ENCODE results near the gene TFAP2A. TPM values are rescaled to one million over a fixed set of nuclear protein-coding genes. Genes with fewer than 3 reads are reported as not detected.

The TFAP2A gene
- polyA plus RNA-seq, 1 donor from 2014 or later, result 0.78 TPM

GRCh38 chr6:10398446-10399218 is 16.2 kb downstream of the TFAP2A start:
- no peaks in the 10 kb centered on the region for H3F3A ChIP-seq (ENCODE audit: insufficient read depth, low read length, poor library complexity, severe bottlenecking)
- H3K27me3 ChIP-seq (ENCODE audit: insufficient read depth, low read depth, low read length), result peaks cover 100% of the 10 kb centered on the region
- no peaks in the 10 kb centered on the region for H3K36me3 ChIP-seq (ENCODE audit: insufficient read depth, low read length)
- no peak overlapping the region for H2AFZ ChIP-seq (ENCODE audit: low read depth, low read length)
- no peaks in the 10 kb centered on the region for H3K9me3 ChIP-seq (ENCODE audit: low read length)
- H3K9ac ChIP-seq (ENCODE audit: low read length), result no peak overlapping the region
- no peak overlapping the region for H3K4me2 ChIP-seq (ENCODE audit: low read length)
- no peaks in the 10 kb centered on the region for H3K79me2 ChIP-seq (replicated peaks; ENCODE audit: insufficient read depth, low read length)
- no peaks in the 10 kb centered on the region for H3K9me2 ChIP-seq (ENCODE audit: insufficient read depth, low read length)
- H4K20me1 ChIP-seq (ENCODE audit: insufficient read depth), result no peaks in the 10 kb centered on the region
- H3K4me3 ChIP-seq (ENCODE audit: low read length), result no peak overlapping the region
- no peak overlapping the region for H3K27ac ChIP-seq (ENCODE audit: low read length)
- TF ChIP-seq EZH2 (IDR thresholded peaks at IDR 0.05; ENCODE audit: borderline replicate concordance, insufficient read depth, low read length, poor library complexity, severe bottlenecking) (no peak), TAF1 (IDR thresholded peaks at IDR 0.05; ENCODE audit: low read depth) (no peak), RAD21 (conservative IDR thresholded peaks at IDR 0.05) (no peak), EP300 (conservative IDR thresholded peaks at IDR 0.05; ENCODE audit: poor library complexity, severe bottlenecking) (no peak), POLR2AphosphoS5 (IDR thresholded peaks at IDR 0.05) (no peak), SMC3 (conservative IDR thresholded peaks at IDR 0.05; ENCODE audit: poor library complexity) (no peak), MXI1 (conservative IDR thresholded peaks at IDR 0.05; ENCODE audit: poor library complexity, severe bottlenecking) (no peak)
- TF ChIP-seq, protein P1, sequence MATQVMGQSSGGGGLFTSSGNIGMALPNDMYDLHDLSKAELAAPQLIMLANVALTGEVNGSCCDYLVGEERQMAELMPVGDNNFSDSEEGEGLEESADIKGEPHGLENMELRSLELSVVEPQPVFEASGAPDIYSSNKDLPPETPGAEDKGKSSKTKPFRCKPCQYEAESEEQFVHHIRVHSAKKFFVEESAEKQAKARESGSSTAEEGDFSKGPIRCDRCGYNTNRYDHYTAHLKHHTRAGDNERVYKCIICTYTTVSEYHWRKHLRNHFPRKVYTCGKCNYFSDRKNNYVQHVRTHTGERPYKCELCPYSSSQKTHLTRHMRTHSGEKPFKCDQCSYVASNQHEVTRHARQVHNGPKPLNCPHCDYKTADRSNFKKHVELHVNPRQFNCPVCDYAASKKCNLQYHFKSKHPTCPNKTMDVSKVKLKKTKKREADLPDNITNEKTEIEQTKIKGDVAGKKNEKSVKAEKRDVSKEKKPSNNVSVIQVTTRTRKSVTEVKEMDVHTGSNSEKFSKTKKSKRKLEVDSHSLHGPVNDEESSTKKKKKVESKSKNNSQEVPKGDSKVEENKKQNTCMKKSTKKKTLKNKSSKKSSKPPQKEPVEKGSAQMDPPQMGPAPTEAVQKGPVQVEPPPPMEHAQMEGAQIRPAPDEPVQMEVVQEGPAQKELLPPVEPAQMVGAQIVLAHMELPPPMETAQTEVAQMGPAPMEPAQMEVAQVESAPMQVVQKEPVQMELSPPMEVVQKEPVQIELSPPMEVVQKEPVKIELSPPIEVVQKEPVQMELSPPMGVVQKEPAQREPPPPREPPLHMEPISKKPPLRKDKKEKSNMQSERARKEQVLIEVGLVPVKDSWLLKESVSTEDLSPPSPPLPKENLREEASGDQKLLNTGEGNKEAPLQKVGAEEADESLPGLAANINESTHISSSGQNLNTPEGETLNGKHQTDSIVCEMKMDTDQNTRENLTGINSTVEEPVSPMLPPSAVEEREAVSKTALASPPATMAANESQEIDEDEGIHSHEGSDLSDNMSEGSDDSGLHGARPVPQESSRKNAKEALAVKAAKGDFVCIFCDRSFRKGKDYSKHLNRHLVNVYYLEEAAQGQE (IDR thresholded peaks at IDR 0.05; ENCODE audit: borderline replicate concordance), result no peak
- TF ChIP-seq, protein P2, sequence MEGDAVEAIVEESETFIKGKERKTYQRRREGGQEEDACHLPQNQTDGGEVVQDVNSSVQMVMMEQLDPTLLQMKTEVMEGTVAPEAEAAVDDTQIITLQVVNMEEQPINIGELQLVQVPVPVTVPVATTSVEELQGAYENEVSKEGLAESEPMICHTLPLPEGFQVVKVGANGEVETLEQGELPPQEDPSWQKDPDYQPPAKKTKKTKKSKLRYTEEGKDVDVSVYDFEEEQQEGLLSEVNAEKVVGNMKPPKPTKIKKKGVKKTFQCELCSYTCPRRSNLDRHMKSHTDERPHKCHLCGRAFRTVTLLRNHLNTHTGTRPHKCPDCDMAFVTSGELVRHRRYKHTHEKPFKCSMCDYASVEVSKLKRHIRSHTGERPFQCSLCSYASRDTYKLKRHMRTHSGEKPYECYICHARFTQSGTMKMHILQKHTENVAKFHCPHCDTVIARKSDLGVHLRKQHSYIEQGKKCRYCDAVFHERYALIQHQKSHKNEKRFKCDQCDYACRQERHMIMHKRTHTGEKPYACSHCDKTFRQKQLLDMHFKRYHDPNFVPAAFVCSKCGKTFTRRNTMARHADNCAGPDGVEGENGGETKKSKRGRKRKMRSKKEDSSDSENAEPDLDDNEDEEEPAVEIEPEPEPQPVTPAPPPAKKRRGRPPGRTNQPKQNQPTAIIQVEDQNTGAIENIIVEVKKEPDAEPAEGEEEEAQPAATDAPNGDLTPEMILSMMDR (IDR thresholded peaks at IDR 0.05; ENCODE audit: poor library complexity, severe bottlenecking), result no peak

- Histone ChIP-seq H3F3A (ENCODE audit: insufficient read depth, low read length, poor library complexity, severe bottlenecking) (no peaks in the 10 kb centered on the region), H3K27me3 (ENCODE audit: insufficient read depth, low read depth, low read length) (peaks cover 100% of the 10 kb centered on the region), H3K9me3 (ENCODE audit: low read length) (no peaks in the 10 kb centered on the region), H3K27ac (ENCODE audit: low read length) (no peak overlapping the region), H3K9me2 (ENCODE audit: insufficient read depth, low read length) (no peaks in the 10 kb centered on the region), H2AFZ (ENCODE audit: low read depth, low read length) (no peak overlapping the region), H3K4me2 (ENCODE audit: low read length) (no peak overlapping the region), H3K9ac (ENCODE audit: low read length) (no peak overlapping the region), H3K79me2 (replicated peaks; ENCODE audit: insufficient read depth, low read length) (no peaks in the 10 kb centered on the region), H3K36me3 (ENCODE audit: insufficient read depth, low read length) (no peaks in the 10 kb centered on the region), H3K4me3 (ENCODE audit: low read length) (no peak overlapping the region), H4K20me1 (ENCODE audit: insufficient read depth) (no peaks in the 10 kb centered on the region)
- TF ChIP-seq TAF1 (IDR thresholded peaks at IDR 0.05; ENCODE audit: low read depth) (no peak), EP300 (conservative IDR thresholded peaks at IDR 0.05; ENCODE audit: poor library complexity, severe bottlenecking) (no peak), POLR2AphosphoS5 (IDR thresholded peaks at IDR 0.05) (no peak), EZH2 (IDR thresholded peaks at IDR 0.05; ENCODE audit: borderline replicate concordance, insufficient read depth, low read length, poor library complexity, severe bottlenecking) (no peak), SMC3 (conservative IDR thresholded peaks at IDR 0.05; ENCODE audit: poor library complexity) (no peak), MXI1 (conservative IDR thresholded peaks at IDR 0.05; ENCODE audit: poor library complexity, severe bottlenecking) (no peak), RAD21 (conservative IDR thresholded peaks at IDR 0.05) (no peak)
- TF ChIP-seq, protein P1 (IDR thresholded peaks at IDR 0.05; ENCODE audit: borderline replicate concordance), result no peak
- TF ChIP-seq, protein P2 (IDR thresholded peaks at IDR 0.05; ENCODE audit: poor library complexity, severe bottlenecking), result no peak
These were observed 17.0 kb downstream of the TFAP2A start for GRCh38 chr6:10397756-10398445.

Measured in neural cell (in vitro differentiated cells).